ENCODE measurements around the gene OPA3.

Gene OPA3

DNA sequence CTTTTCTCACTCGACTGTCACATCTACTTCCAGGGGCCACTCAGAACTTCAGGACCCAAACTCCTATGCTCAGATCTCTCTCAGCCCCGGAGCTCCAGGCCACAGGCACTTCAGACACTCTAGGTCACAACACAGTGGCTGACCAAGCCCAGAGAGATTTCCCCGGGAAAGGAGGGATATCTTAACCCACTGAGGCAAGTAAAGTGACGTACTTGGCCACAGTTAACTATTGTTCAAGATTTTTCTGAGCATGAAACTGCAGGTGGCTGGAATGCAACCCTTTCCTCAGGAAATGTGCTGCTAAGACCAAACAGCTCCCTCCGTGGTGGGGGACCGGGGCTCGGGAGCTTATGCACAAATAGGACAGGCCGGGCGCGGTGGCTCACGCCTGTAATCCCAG is 23.9 kb downstream of the OPA3 start:
- DNase-seq = no peak

DNA sequence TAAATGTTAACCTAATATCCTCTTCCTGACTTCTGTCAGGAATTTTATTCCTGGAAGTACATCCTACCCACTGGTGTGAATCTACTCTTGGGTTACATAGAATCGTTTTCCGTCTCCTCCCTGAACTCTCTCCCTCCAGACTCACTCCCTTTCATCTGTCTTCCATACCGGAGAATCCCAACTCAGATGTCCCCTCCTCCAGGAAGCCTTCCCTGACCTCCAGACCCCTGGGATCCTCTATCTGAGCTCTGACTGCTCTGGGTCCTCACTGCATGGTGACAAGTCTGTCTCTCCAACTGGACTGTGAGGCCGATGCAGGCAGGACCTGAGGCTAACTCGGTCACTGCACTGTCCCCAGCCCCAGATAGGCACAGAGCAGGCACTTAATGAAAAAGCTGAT is 24.6 kb downstream of the OPA3 start:
- DNase-seq = no peak

DNA sequence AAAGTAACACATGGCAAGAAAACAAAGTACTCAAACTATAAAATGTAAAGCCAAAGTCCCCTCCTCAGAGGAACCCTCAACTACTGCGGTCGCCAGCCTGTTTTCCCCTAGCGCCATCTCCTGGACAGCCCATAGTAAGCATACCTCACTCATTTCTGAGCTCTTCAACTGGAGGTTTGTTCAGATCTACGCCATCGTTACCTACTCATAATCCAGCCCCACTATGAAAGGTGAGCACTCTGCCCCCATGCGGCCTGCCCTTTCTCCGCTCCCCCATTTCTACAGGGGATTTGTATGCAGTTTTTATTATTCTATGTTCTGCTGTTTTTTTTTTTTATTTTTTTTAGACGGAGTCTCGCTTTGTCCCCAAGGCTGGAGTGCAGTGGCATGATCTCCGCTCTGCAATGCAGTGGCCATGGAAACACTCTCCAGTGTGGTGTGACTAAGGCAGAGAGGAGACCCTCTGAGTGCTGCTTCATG is 26.2 kb downstream of the OPA3 start:
- DNase-seq = peak; percentile 51

DNA sequence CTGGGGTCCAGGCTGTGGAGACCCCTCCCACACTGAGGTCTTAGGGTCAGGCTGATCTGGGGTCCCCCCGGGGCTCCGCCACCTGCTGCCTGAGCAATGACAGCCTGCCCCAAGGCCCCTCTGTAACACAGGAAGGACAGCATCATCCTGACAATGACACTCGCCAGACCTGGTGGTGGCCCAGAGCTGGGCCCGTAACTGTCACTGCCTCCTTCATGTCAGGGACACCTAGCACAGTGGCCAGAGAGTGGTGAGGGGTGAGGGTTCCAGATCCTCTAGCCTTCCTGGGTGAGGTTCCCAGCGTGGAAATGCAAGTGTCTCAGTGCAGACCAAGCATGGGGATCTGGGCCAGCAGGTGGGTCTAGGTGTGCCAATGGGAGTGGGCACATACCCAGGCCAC is 27.8 kb downstream of the OPA3 start:
- no peak for DNase-seq

DNA sequence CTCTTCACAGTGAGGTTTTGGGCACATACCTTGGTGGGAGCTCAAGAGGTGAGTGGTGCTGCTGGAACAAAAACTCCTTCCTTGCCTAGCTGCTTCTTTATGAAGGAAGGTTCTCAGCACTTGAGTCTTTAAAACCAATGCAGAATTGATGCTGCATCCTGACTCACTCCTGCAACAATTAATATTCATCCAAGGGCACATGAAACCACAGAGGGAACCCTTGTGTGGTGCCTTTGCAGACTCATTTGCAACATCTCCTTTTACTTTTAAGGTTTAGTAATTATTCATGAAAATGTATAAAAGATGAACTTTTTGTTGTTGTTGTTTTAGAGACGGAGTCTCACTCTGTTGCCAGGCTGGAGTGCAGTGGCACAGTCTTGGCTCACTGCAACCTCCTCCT is 30.1 kb downstream of the OPA3 start:
- no peak for DNase-seq

DNA sequence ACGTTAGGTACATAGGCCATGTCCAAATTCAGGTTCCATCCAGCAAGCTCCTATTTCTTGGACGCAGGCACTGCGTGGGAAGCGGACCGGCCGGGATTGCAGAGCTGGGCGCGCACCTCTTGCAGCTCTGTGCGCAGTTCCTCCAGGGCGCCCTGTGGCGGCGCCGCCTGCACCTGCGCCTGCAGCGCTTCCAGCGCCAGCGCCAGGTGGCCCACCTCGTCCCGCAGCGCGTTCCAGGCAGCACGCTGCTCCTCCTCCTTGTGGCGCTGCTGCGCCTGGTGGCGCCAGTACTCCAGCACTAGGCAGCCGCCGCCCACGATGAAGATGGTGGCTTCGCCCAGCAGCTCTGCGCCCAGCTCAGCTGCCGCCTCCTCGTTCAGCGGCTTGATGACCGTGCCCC is 31.1 kb downstream of the OPA3 start:
- no peak for DNase-seq

DNA sequence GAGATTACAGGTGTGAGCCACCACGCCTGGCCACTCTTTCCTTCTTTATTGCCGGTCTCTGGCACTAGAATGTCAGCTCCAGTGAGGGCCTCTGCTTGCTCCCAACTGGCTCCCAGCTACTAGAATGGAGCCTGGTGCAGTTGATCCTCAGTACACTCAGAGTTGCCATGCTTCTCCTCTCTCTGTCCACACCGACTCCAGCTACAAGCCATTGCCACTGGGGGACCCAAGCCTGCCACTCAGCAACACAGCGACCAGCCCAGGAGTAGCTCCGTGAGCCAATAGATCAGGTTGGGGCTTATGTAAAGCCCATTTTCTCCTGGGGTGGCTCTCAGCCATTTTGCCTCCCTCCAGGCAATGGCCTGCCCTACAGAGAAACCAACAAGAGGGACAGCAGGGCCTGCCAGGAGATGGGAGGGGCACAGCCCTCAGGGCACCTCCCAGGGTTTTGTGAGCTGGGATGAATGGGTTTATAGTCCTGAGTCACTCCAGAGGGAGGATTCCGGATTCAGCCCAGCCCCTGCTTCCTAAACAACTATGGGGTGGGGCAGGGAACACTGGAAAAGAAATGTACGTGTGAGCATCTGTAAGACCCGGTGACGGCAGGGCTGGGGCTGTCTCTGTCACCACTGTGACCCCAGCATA is 36.5 kb downstream of the OPA3 start:
- no peak for DNase-seq

DNA sequence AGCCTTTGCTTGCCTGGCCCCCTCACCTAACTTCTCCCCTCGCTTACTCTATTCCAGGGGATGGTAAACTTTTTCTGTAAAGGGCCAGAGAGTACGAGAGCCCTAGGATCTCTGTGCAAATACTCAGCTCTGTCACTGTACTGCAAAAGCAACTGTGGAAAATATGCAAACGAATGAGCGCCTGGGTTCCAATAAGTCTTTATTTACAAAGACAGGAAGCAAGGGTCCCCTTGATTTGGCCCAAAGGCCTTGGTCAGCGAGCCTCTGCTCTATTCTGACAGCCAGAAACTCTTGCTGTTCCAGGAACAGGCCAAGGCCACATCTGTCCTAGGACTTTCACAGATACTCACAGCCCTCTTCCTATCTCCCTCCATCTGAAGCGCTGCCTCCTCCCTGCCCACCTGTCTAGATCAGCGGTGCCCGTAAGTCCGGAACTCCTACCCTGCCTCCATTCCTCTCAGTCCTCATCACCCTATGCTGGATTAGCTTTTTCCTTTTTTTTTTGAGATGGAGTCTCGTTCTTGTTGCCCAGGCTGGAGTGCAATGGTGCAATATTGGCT is 37.3 kb downstream of the OPA3 start:
- DNase-seq = no peak

DNA sequence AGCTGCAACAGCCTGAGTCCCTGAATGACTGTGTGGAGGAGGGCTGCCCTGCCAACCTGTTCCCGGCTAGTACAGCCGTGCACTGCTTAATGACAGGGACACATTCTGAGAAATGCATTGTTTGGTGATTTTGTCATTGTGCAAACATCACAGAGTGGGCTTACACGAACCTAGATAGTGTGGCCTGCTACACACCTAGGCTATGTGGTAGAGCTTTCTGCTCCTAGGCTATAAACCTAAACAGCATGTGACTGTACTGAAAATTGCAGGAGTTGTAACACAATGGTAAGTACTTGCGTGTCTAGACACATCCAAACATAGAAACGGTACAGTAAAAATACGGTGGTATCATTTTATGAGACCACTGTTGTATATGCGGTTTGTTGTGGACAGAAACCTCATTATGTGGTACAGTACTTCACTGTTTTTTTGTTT is 42.4 kb downstream of the OPA3 start:
- no peak for DNase-seq

DNA sequence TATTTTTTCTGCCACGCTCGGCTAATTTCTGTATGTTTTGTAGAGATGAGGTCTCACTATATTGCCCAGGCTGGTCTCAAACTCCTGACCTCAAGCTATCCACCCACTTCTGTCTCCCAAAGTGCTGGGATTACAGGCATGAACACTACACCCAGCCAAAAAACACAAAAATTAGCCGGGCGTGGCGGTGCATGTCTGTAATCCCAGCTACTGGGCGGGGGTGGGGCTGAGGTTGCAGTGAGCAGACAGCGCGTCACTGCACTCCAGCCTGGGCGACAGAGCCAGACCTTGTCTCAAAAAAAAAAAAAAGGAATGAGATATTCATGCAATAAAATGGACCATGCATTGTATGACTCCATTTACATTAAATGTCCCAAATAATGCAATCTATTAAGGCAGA is 45.1 kb downstream of the OPA3 start:
- DNase-seq = no peak

DNA sequence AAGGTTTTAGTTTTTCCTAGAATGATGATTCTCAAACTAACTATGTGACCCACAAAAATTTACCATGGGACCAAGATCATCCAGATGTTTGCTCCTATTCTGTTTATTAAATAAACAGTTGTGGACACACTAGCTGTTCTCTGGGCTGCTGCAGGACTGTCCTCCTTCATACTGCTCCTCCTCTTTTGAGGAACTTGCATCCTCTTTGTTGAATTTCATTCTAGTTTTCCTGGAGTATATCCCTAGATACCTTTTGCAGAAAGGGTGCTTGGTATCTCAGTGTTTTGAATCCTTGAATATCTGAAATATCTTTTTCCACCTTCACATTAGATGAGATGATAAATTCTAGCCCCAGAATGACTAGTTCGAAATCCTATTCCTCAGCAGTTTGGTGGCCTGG is 53.3 kb downstream of the OPA3 start:
- DNase-seq = no peak

DNA sequence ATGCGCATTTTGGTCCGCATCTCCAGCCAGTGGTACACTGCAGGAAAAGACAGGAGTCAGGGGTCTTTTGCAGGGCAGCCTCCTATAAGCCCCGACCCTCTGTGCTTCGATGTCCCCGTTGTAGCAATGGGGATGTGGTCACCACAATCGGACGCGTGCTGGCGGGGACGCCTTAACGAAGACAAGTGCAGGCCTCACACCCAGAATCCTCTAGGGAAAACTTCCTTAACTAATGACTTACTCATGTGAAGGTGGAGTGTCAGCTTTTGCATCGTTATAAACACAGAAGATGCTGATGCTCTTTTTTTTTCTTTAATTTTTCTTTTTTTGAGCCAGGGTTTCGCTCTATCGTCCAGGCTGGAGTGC is 55.2 kb downstream of the OPA3 start:
- DNase-seq = no peak

DNA sequence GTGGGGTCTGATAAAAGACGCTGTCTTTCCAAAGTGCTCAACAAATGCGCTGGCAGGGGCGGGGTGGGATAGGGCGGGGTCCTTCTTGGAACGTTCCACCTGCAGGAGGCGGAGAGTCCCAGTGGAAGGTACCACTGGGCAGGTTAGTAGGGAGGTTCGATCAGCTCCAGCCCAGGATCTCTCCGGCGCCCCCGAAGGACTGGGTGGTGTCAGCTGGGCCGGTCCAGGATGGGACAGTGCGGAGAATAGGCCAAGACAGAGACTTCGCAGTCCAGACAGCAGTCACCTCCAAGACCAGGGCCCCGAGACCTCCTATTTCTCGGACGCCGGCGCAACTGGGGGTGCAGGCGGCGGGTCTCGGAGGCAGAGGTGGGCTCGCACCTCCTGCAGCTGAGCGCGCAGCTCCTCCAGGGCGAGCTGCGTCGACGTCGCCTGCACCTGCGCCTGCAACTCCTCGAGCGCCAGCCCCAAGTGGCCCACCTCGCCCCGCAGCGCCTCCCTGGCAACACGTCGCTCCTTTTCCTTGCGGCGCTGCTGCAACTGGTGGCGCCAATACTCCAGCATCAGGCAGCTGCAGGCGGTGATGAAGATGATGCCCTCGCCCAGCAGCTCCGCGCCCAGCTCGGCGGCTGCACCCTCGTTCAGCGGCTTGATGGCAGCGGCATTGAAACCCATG is 55.7 kb downstream of the OPA3 start:
- DNase-seq = no peak

DNA sequence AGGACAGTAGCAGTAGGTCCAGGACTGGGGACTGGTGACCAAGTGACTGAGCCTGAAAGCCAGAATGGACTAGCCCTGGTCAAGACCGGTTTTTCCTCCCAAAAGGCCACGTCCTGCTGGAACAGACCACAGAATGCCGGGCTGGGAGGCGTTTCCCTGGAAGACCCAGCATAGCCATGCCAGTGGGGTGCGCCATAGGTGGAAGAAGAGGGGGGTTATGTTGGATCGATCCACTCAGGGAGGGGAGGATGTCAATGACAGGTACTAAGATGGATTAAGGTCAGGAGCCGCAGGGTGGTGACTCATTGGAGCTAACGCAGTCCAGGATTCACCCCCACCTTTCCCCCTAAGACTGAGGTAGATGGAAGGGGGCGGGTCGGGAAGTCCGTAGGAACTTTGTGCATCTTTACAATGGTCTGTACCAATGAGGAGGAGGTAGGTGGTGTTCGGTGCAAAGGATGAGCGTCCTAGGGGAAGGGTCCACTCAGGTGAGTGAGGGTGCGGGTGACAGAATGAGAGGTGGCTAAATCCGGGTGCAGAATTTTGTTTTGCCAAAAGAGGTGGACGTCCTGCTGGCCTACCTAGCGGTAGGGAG is 56.4 kb downstream of the OPA3 start:
- no peak for DNase-seq

DNA sequence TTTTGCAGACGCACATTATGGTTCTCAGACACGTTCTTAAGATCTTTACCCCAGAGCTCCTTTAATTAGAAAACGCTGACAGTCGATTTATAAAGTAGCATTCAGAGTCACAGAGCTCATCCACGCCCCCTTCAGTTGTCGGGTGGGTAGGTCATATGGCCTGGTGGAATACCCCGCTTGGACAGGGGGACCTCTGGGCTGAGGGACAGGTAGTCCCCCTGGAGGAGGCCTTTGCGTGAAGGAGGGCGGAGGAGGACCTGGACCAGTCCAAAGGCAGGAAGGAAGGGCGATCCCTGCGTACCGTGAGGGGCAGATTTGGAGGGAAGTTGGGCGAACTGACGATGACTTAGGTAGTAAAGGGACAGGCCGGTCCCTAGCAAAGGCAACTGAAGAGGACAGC is 56.9 kb downstream of the OPA3 start:
- no peak for DNase-seq

DNA sequence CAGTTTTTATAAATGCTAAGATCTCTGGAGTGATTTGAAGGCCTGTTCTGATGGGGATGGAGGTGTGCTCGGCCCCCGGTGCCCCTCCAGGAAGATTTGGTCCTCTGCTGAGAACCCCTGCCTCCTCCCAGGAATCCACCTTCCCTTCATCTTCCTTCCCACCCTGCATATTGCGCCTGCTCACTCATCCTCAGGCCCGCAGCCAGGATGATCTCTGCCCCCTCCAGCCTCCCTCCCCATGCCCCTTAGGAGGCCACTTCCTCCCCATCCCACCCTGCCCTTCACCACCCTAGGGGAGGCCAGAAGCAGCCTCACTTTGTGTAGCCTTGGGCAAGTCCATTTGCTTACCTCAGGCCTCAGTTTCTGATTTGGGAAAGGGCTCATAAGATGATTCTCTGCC is 57.6 kb downstream of the OPA3 start:
- no peak for DNase-seq

DNA sequence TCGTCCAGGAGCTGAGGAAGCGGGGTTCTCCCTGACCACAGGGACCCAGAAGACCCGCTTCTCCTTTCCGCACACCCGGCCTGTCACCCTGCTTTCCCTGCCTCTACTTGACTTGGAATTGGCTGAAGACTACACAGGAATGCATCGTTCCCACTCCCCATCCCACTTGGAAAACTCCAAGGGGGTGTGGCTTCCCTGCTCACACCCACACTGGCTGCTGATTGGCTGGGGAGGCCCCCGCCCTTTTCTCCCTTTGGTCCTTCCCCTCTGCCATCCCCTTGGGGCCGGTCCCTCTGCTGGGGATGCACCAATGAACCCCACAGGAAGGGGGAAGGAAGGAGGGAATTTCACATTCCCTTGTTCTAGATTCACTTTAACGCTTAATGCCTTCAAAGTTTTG is 58.5 kb downstream of the OPA3 start:
- no peak for DNase-seq

DNA sequence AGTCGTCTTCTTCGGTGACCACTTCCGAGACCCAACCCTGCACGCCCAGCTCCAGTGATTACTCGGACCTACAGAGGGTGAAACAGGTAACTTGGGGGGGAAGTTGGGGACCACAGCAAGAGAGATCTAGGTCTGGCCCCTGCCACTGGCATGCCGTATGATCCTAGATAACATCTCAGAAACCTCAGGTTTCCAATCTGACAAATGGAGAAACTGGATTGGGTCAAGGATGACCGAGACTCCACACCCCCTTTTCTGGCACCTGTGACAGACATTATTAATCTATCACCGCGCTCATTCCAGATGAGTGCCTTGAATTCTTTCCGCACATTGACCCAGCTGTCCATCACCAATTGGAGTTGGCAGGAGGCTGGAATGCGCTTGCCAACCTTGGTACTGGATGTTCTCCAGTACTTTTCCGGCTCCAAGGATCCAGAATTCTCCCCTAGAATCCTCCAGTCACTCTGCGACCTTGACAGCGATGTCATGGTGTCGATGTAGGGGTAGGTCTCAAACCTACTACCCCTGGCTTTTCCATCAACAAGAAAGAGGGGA is 60.0 kb downstream of the OPA3 start:
- DNase-seq = no peak

DNA sequence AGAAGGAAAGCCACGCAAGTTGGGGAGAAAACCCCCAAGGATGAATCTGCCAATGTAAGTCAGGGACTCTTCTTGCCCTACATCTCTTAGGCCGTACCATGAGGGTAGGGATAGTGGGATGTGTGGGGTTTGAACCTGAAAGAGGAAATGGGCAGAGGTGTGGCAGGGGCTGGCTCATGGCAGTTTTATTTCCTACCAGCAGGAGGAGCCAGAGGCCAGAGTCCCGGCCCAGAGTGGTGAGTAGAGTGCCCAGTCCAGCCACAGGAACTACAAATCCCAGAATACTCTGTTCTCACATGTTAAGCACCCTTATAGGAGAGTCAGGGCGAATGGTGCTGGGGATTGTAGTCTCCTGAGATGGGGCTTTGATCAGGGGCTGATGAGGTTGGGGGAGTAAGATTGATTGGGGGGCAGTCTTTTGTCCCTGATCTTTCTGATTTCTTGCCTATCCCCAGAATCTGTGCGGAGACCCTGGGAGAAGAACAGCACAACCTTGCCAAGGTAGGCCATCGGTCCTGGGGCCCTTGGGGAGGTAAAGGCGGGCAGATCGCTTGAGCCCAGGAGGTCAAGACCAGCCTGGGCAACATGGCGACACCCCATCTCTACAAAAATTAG is 60.9 kb downstream of the OPA3 start:
- DNase-seq = peak; percentile 46

DNA sequence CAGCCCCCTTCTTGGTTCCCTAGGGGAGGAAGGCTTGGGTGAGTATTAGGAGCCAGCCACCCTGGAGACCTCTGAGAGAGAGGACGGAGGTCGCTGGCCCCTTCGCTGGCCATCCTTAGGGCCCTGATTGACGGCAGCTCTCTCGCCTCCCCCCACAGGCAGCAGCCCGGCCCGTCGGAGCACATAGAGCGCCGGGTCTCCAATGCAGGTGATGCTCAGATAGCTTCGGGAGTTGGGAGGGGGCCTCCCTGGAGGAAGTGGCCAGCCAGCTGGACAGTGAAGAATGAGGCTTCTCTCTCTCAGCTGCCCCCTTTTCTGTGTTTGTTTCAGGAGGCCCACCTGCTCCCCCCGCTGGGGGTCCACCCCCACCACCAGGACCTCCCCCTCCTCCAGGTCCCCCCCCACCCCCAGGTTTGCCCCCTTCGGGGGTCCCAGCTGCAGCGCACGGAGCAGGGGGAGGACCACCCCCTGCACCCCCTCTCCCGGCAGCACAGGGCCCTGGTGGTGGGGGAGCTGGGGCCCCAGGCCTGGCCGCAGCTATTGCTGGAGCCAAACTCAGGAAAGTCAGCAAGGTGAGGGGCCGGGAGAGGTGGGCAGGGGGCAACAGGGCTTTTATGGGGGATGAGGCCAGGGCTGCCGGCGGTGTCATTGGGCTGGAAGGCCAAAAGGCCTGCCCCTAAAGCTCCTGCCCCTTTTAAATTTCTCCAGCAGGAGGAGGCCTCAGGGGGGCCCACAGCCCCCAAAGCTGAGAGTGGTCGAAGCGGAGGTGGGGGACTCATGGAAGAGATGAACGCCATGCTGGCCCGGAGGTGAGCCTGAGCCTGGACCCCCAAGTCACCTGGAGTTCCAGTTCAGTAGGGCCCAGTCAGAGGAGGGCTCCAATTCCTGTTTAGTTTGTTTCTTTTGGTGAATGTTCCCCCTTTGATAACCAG is 62.3 kb downstream of the OPA3 start:
- no peak for DNase-seq

DNA sequence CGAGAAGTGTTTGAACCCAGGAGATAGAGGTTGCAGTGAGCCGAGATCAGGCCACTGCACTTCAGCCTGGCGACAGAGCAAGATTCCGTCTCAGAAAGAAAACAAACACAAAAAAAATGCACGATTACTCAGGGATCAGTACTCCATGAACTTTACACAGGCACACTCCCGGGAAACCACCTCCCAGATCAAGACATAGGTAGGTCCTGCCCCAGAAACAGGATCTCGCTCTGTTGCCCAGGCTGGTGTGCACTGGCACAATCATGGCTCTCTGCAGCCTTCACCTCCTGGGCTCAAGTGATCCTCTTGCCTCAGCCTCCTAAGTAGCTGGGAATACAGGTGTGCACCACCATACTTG is 66.2 kb downstream of the OPA3 start:
- DNase-seq = no peak

Measured in activated T-cell treated with anti-CD3 and anti-CD28 coated beads for 4 hours (primary cell).